ENCODE results near the gene UGT2B11.
"Not testable (repeated sequence)": the region's sequence is repeated elsewhere in the genome, so short reads cannot be mapped to it uniquely, and the experiment has no call there.

- not testable (repeated sequence) for TF ChIP-seq MAX (IDR thresholded peaks at IDR 0.05; ENCODE audit: low read depth, low read length); POLR2A (IDR thresholded peaks at IDR 0.05; ENCODE audit: extremely low read depth, insufficient read length); CTCF (IDR thresholded peaks at IDR 0.05; ENCODE audit: low read depth, low read length)
Observed at GRCh38 chr4:69181519-69182169, 32.9 kb downstream of the UGT2B11 start.

All from NB4 (cell line).